Pancreas (tissue), 10 donors: ENCODE measurements around the gene RBM8A. TPM values are rescaled to one million over a fixed set of nuclear protein-coding genes. Genes with fewer than 3 reads are reported as not detected.

ENCODE experiments used
- ATAC-seq, 4 donors: fragments of 200-7000 bp; cut with Tn5 transposase; one replicate each; pipeline versions ENCODE4 v1.8.0 to v1.9.1; 2020; ENCODE audit warnings: mild to moderate bottlenecking in 4 of 4, moderate library complexity in 4 of 4
- DNase-seq, 6 donors: peaks; one replicate each; pipeline ENCODE4 v3.0.0-alpha.2; 2020
- FAIRE-seq: peaks from 2 replicates; lab custom pipeline; 2012; peaks lifted over from hg19 to GRCh38; lab: Jason Lieb, UNC
- H3K27ac ChIP-seq, 4 donors: fragments of 200-600 bp; sonication (generic); 1 replicate in 3 of 4; 2 replicates in 1 of 4; pipeline versions ENCODE4 v1.5.0 to v1.8.0; 2020
- H3K27me3 ChIP-seq, 4 donors: fragments of 200-600 bp; one replicate each; pipeline ENCODE4 v1.8.0; 2021
- H3K36me3 ChIP-seq, 3 donors: fragments of 200-600 bp; sonication (generic) in 1 of 3; one replicate each; pipeline versions ENCODE4 v1.5.0 to v1.8.0; 2020 to 2021
- H3K4me1 ChIP-seq, 3 donors: fragments of 200-600 bp; one replicate each; pipeline ENCODE4 v1.8.0; 2021
- H3K4me3 ChIP-seq, 4 donors: fragments of 200-600 bp; sonication (generic) in 2 of 4; one replicate each; pipeline versions ENCODE4 v1.5.0 to v1.8.0; 2020 to 2021
- H3K9me3 ChIP-seq, 4 donors: fragments of 200-600 bp; one replicate each; pipeline ENCODE4 v1.8.0; 2021
- CTCF ChIP-seq, 4 donors: fragments of 200-600 bp; sonication (generic) in 3 of 4; IDR thresholded peaks; one replicate each; pipeline versions ENCODE4 v1.5.0 to v1.8.0; 2021; ENCODE audit warnings: antibody characterized with exemption in 4 of 4
- WGBS, 2 donors: extraction: QIAGEN DNeasy Blood & Tissue Kit; methylation state at CpG; one replicate each; pipeline ENCODE4 v1.1.7; 2013; 5-methylcytosine and 5-hydroxymethylcytosine counted together
- intact Hi-C, 3 donors: fragments of 100-400 bp; cut with DNase I; formaldehyde crosslinking; loops; one replicate each; pipeline versions ENCODE4 v1.11.1 to v1.14.2; 2022
- polyA plus RNA-seq, 2 donors: library from polyadenylated mRNA; stranded (reverse); fragments of 200-250 nt; gene quantifications; one replicate each; pipeline ENCODE4 v1.2.3, GENCODE V29; 2013
- total RNA-seq, 6 donors: library from RNA; stranded (reverse); fragmentation: NEBNext Ultra II Directional in 4 of 6; extraction: Animal tissue kit (Norgen Biotek cat#: 25700) in 4 of 6; gene quantifications; one replicate each; pipeline versions ENCODE4 v1.2.1 to v1.2.4, GENCODE V29; 2021 to 2023
- donor health status: healthy with polysubstance abuse.
- donor health status: DM: no; HTN: no; CAD: no; lungs with moderate emphysema.
- donor health status: DM: no; HTN: no; CAD: no.
- donor health status: control.
- donor health status: control.
- donor health status: Bipolar disorder and iron deficiency.
- donor health status: DM: yes; HTN: yes; CAD: no.
- donor health status: DM: no; HTN: no; CAD: no.
- donor health status: DM: no; HTN: no; CAD: no.
- donor health status: DM: yes; HTN: yes; CAD: no.

RBM8A gene
- total RNA-seq (10 to 100 TPM; 29.5 to 55.0 (median 49.1) TPM), polyA plus RNA-seq (10 to 100 TPM; 32.0 to 57.9 TPM)

GRCh38 chr1:145927063-145927886 lies at the start of gene RBM8A:
Gene RBM8A, minus strand, starts transcription at chr1:145927484. Its CDS starts 58 bp downstream, at chr1:145927426.
- intact Hi-C loops = no loop called here
- Histone ChIP-seq H3K4me3 (peak within 1 kb of the TSS; percentile 42 to 63 (median 57)), H3K36me3 (peaks cover 0 to 3% (median 0%) of the 10 kb centered on the region in 3 donors), H3K27me3 (no peaks in the 10 kb centered on the region), H3K27ac (peak within 1 kb of the TSS; percentile 58 to 95 (median 84)), H3K9me3 (no peaks in the 10 kb centered on the region), H3K4me1 (peaks cover 5 to 7% (median 6%) of the 10 kb centered on the region in 3 donors)
- ATAC-seq (peak; percentile 97 to 99 (median 98)), DNase-seq (peak; percentile 83 to 96 (median 94)), FAIRE-seq (peak; percentile 54)
- TF ChIP-seq CTCF (IDR thresholded peaks at IDR 0.05) = peak in 2 of 4 donors; percentile 33 to 39
- WGBS, 2 donors = 0% methylated on average over 41 of the region's 41 CpGs

- no peak overlapping the region for H3K4me3 ChIP-seq
- no peak for FAIRE-seq
- intact Hi-C loops = loop anchor here in 1 of 3 donors (5.0 kb wide), 1 partner anchor 35 kb away; no protein-coding TSS in a partner anchor
- H3K36me3 ChIP-seq = no peaks in the 10 kb centered on the region
- no peak overlapping the region for H3K27ac ChIP-seq
- 77 to 79% methylated on average over 5 of the region's 5 CpGs for WGBS, 2 donors
- no peak for TF ChIP-seq CTCF (IDR thresholded peaks at IDR 0.05)
- no peaks in the 10 kb centered on the region for H3K9me3 ChIP-seq
- H3K27me3 ChIP-seq = no peaks in the 10 kb centered on the region
- peak in 1 of 6 donors; percentile 12 for DNase-seq
- H3K4me1 ChIP-seq = peaks cover 30 to 39% (median 32%) of the 10 kb centered on the region in 3 donors
- ATAC-seq = no peak
Measured at GRCh38 chr1:145977016-145977415, 49.7 kb upstream of the RBM8A start.

GRCh38 chr1:145975216-145975615 lies 47.9 kb upstream of the RBM8A start:
- Histone ChIP-seq H3K4me1 (peaks cover 20 to 23% (median 22%) of the 10 kb centered on the region in 3 donors), H3K27ac (no peak overlapping the region), H3K36me3 (no peaks in the 10 kb centered on the region), H3K27me3 (no peaks in the 10 kb centered on the region), H3K9me3 (no peaks in the 10 kb centered on the region), H3K4me3 (no peak overlapping the region)
- 78 to 80% methylated on average over 4 of the region's 4 CpGs for WGBS, 2 donors
- DNase-seq (peak in 1 of 6 donors; percentile 13), FAIRE-seq (no peak), ATAC-seq (no peak)
- intact Hi-C loops = loop anchor here in 2 of 3 donors (2.0 to 5.0 kb wide), 2 partner anchors 34 to 37 kb away; no protein-coding TSS in a partner anchor
- no peak for TF ChIP-seq CTCF (IDR thresholded peaks at IDR 0.05)

GRCh38 chr1:145974721-145975120 lies 47.4 kb upstream of the RBM8A start:
- DNase-seq (peak in 1 of 6 donors; percentile 4), FAIRE-seq (no peak), ATAC-seq (no peak)
- no peaks in the 10 kb centered on the region for H3K9me3 ChIP-seq
- intact Hi-C loops = loop anchor here in 2 of 3 donors (2.0 to 5.0 kb wide), 2 partner anchors 34 to 38 kb away; no protein-coding TSS in a partner anchor
- no peak overlapping the region for H3K4me3 ChIP-seq
- H3K27me3 ChIP-seq = no peaks in the 10 kb centered on the region
- TF ChIP-seq CTCF (IDR thresholded peaks at IDR 0.05) = no peak
- no peaks in the 10 kb centered on the region for H3K36me3 ChIP-seq
- H3K4me1 ChIP-seq = peaks cover 15 to 18% (median 17%) of the 10 kb centered on the region in 3 donors
- H3K27ac ChIP-seq = no peak overlapping the region
- WGBS, 2 donors = 62 to 77% methylated on average over 7 of the region's 7 CpGs
